ENCODE results near the gene PORCN. TPM values are rescaled to one million over a fixed set of nuclear protein-coding genes. Genes with fewer than 3 reads are reported as not detected.

The PORCN gene
- total and polyA plus RNA-seq, 2 of the 13 experiments (the other 11 are each of a cell fraction or from before 2014, with no cell fraction given) = 3.9 to 5.8 TPM

- TF ChIP-seq HOMEZ (CRISPR knock-in tag; IDR thresholded peaks at IDR 0.05; ENCODE audit: low read depth) (no peak), CEBPG (CRISPR knock-in tag; IDR thresholded peaks at IDR 0.05) (0 out of 2 replicates have a peak, but pooled peaks have one; percentile 7), CEBPB (IDR thresholded peaks at IDR 0.05; ENCODE audit: borderline replicate concordance, low read depth, low read length) (peak; percentile 49), E2F2 (CRISPR knock-in tag; IDR thresholded peaks at IDR 0.05; ENCODE audit: borderline replicate concordance) (no peak), KDM4B (CRISPR knock-in tag; IDR thresholded peaks at IDR 0.05) (no peak), ZSCAN12 (CRISPR knock-in tag; IDR thresholded peaks at IDR 0.05) (no peak), HIVEP1 (CRISPR knock-in tag; IDR thresholded peaks at IDR 0.05) (no peak)
Observed at GRCh38 chrX:48472851-48473703, 35.7 kb upstream of the PORCN start (continued).

- no peak for ATAC-seq
- no peak for DNase-seq (ENCODE audit: low spot score)
- no peak overlapping the region for H3K4me3 ChIP-seq (replicated peaks in 1 of 3; ENCODE audit: insufficient read depth in 1 of 3, low read depth in 2 of 3, low read length in 3 of 3)
- H3K27me3 ChIP-seq (ENCODE audit: control insufficient read depth in 1 of 2, insufficient read depth in 2 of 2, low read length in 2 of 2) = no peaks in the 10 kb centered on the region; a peak in 1 of 5 replicates
- FAIRE-seq = no peak
- H3K79me2 ChIP-seq (ENCODE audit: insufficient read depth, low read length) = peaks cover 24% of the 10 kb centered on the region
- H3K9me3 ChIP-seq (ENCODE audit: low read length) = no peaks in the 10 kb centered on the region
- peaks cover 62% of the 10 kb centered on the region for H3K4me1 ChIP-seq (ENCODE audit: insufficient read depth, low read length)
- 0 out of 2 replicates have a peak overlapping the region, but pooled peaks have one; percentile 3 for H3K4me2 ChIP-seq (ENCODE audit: low read depth, low read length)
- H3K9ac ChIP-seq (ENCODE audit: insufficient read depth, low read depth, low read length) = no peak overlapping the region
- ChIA-PET CTCF (ENCODE audit: low intra/inter-chr PET ratio, low total read pairs) (interaction anchor here (1.8 kb wide), 1 partner anchor 20 kb away, joined by 4 read pairs; no protein-coding TSS in a partner anchor), POLR2A (interaction anchor here (1.1 kb wide), 1 partner anchor 49 kb away, joined by 3 read pairs; no protein-coding TSS in a partner anchor)
- no TSS peak for BruUV-seq (replicated peaks)
- 87% methylated on average over 5 of the region's 9 CpGs for WGBS (ENCODE audit: low lambda C conversion rate)
- H3K27ac ChIP-seq (ENCODE audit: extremely low read length, insufficient read depth, low read length) = no peak overlapping the region
- H2AFZ ChIP-seq (ENCODE audit: low read length) = no peak overlapping the region
- no peaks in the 10 kb centered on the region; a peak in 1 of 5 replicates for H3K36me3 ChIP-seq (replicated peaks in 1 of 2; ENCODE audit: control insufficient read depth in 1 of 2, insufficient read depth in 2 of 2, low read length in 2 of 2)
- no peaks in the 10 kb centered on the region for H4K20me1 ChIP-seq (ENCODE audit: insufficient read depth, low read length)
- in situ Hi-C loops (cut with HindIII; ENCODE audit: extremely low pct_ligation_motif_present, low pct_unique_long_range_greater_than_20kb) = no loop called here
- intact Hi-C loops (cut with micrococcal nuclease; ENCODE audit: unreplicated experiment) = loop anchor here (5.0 to 10.0 kb wide), 2 partner anchors 34 to 61 kb away; partner anchors contain the start of genes PORCN and TBC1D25
- TF ChIP-seq ZNF562 (CRISPR knock-in tag; IDR thresholded peaks at IDR 0.05; ENCODE audit: borderline replicate concordance) (no peak), YEATS4 (CRISPR knock-in tag; IDR thresholded peaks at IDR 0.05; ENCODE audit: borderline replicate concordance) (no peak), KDM2A (CRISPR knock-in tag; IDR thresholded peaks at IDR 0.05; ENCODE audit: borderline replicate concordance, low read depth) (no peak), KLF11 (CRISPR knock-in tag; IDR thresholded peaks at IDR 0.05) (no peak), ZBTB34 (CRISPR knock-in tag; IDR thresholded peaks at IDR 0.05) (no peak), ATF4 (CRISPR knock-in tag; IDR thresholded peaks at IDR 0.05) (no peak), HOXA3 (CRISPR knock-in tag; IDR thresholded peaks at IDR 0.05) (no peak), KDM1A (CRISPR knock-in tag; IDR thresholded peaks at IDR 0.05) (no peak), ZFP91 (CRISPR knock-in tag; IDR thresholded peaks at IDR 0.05; ENCODE audit: borderline replicate concordance) (no peak)
Observed at GRCh38 chrX:48473704-48473990, 35.1 kb upstream of the PORCN start.

All from HepG2 (cell line).